ENCODE results near the gene SLC25A18. TPM values are rescaled to one million over a fixed set of nuclear protein-coding genes. Genes with fewer than 3 reads are reported as not detected.

The SLC25A18 gene, protein sequence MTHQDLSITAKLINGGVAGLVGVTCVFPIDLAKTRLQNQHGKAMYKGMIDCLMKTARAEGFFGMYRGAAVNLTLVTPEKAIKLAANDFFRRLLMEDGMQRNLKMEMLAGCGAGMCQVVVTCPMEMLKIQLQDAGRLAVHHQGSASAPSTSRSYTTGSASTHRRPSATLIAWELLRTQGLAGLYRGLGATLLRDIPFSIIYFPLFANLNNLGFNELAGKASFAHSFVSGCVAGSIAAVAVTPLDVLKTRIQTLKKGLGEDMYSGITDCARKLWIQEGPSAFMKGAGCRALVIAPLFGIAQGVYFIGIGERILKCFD
- total RNA-seq, result under 0.01 TPM in 1 of 2 replicates, not detected in the other

GRCh38 chr22:17562906-17563870 lies at the start of gene SLC25A18:
Gene SLC25A18, plus strand, starts transcription at chr22:17563498. Its CDS starts 16,447 bp downstream, at chr22:17579945.

DNA sequence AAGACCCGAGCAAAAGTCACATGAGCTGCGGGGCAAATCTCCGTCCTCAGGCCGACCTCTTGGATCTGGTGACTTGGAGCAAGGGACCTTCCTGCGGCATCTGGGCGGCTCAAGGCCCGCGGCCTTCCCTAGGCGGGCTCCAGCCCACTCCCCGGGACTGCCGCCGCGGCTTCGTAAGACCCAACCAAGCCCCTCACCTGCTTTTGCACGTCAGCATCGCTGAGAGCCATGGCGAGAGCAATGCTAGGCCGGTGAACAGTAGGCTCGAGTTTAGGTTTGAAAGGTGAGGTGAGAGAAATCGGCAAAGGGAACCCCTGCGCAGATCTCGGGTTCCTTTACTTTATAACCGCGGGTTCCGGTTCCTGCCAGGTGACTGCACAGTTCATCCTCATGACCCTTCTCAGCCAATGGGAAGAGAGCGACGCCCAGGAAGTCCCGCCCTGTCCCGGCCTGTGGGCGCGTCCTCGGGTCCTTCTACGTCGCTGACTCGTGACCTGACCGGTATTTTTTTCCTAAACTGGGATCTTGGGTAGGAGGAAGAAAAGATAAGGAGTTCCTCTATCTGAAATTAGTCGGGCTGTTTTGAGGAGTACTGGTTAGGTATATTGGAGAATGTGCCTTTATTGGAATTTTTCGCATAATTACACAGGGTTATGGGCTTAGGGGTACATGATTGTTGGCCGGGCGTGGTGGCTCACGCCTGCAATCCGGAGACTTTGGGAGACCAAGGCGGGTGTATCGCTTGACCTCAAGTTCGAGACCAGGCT lies 65.3 kb downstream of the SLC25A18 start, which contains the start of gene ATP6V1E1:
Gene ATP6V1E1 (minus strand): TSS at position 344 of the 767 bp plus-strand sequence. CDS start 114 bp downstream, at position 230.

GRCh38 chr22:17638432-17639246 lies 75.3 kb downstream of the SLC25A18 start, which contains the start of gene BCL2L13:
Gene BCL2L13, plus strand, starts transcription at chr22:17638757. Its CDS starts 16,955 bp downstream, at chr22:17655712.

Other genes starting within 250 kb of the SLC25A18 start
- 0.96 and 1.1 TPM in 2 replicates for gene CECR2, start 194.0 kb upstream of the SLC25A18 start, total RNA-seq
- 170 and 247 TPM in 2 replicates for gene ATP6V1E1, start 65.3 kb downstream of the SLC25A18 start, total RNA-seq
- gene BCL2L13, start 75.3 kb downstream of the SLC25A18 start, total RNA-seq, result 66.0 and 67.3 TPM in 2 replicates
- 26.1 and 28.2 TPM in 2 replicates for gene BID, start 211.0 kb downstream of the SLC25A18 start, total RNA-seq

All from regular cardiac myocyte (primary cell).